ENCODE results near the gene STAB2. TPM values are rescaled to one million over a fixed set of nuclear protein-coding genes. Genes with fewer than 3 reads are reported as not detected.

The STAB2 gene
- total RNA-seq, 1 donor from 2014 or later: 15.1 TPM

DNA sequence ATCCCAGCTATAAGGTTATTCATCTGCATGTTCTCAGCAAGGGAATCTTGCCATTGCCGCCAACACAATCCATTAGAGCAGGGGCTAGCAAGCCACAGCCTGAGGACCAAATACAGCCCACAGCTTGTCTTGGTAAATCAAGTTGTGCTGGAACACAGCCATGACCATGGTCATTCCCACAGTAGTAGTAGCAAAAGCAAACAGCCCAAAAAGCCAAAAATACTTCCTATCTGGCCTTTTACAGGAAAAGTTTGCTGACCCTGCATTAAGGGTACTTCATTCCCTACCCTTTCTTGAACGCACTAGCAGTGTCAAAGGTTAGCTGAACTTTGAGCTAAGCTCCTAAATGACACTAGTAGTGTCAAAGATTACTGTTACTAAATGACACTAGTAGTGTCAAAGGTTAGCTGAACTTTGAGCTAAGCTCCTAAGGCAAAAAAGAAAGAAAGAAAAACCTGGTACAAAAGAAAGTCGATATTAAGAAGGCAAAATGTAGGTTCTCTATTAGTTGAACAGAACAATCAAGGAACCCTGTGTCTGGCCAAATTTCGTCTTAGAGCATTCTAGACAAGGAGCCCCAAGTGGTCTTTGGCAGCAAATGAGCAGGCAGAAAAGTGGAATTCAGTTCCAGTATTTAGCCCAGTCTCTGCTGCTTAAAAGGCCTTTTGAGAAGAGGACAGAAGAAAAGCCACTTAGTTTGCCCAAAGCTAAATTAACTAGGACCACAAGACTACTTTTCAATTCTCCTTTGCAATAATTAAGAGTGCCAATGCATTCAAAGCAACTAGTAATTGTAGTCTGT, 186.2 kb downstream of the STAB2 start:
- DNase-seq (ENCODE audit: low spot score): no peak
- peak; percentile 49 for ATAC-seq

DNA sequence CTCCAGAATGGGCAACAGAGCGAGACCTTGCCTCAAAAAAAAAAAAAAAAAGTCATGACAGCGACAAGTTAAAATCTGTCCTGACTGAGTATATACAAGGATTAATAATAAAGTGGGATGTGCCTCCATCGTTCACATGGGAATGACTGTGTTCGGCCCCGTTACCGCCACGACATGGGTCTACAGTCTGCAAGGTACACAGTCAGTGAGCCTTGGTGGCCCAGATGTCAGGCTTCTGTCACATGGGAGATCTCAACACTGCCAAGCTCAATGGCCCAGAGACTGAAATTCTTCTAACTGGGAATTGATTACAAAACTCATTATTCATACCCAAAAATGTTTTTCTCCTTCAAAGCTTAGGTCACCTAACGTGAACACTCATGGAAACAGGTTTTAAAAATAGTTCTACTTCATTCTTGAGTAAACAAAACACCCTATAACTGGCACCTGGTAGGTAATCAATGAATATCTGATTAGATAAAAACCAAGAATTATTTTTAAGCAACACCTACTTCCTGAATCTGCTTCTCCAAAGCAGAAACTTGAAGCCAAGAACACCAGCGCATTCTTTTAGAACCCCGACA, 188.0 kb downstream of the STAB2 start:
- ATAC-seq (peak; percentile 33), DNase-seq (ENCODE audit: low spot score) (no peak)

- ATAC-seq (no peak), DNase-seq (ENCODE audit: low spot score) (no peak)
Observed at GRCh38 chr12:103778781-103779180, 191.7 kb downstream of the STAB2 start.

- no peak for ATAC-seq
- no peak for DNase-seq (ENCODE audit: low spot score)
Observed at GRCh38 chr12:103779410-103780092, 192.5 kb downstream of the STAB2 start.

GRCh38 chr12:103780093-103780440, 193.0 kb downstream of the STAB2 start:
- DNase-seq (ENCODE audit: low spot score) (no peak), ATAC-seq (no peak)

DNA sequence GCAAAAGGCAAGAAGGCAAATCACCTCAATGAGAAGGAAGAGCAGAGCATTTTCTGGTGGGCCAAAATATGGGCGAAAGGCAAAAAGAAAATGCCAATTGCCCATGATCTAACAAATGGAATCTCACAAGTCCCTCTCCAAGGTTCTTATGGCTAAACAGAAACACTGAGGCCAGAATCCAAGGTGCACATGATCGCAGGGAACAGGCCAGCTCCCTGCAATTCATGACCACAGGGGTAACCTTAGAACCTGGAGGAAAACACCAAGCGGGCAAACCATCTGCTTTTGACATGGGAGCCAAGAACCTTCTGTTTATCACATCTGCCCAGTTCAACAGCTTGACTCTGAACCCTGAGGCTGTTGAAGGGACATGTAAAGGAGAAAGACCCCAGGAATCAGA, 193.9 kb downstream of the STAB2 start:
- ATAC-seq: no peak
- DNase-seq (ENCODE audit: low spot score): no peak

DNA sequence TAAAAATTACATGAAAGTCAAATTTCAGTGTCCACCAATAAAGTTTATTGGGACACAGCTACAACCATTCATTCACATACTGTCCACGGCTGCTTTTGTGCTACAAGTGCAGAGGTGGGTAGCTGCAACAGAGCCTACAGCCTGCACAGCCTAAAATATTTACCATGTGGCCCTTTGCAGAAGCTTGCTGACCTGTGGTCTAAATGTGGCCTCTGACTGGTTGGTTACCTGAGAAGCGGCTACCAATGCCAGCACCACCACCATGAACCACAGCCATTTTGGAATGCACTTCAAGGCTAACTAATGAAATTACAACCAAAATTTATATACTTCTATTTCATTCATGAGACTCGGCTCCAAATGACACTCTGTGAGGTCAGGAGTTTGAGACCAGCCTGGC, 195.3 kb downstream of the STAB2 start:
- no peak for DNase-seq (ENCODE audit: low spot score)
- no peak for ATAC-seq

- ATAC-seq: peak; percentile 95
- DNase-seq (ENCODE audit: low spot score): peak; percentile 85
Observed at GRCh38 chr12:103783744-103784664, 196.9 kb downstream of the STAB2 start.

DNA sequence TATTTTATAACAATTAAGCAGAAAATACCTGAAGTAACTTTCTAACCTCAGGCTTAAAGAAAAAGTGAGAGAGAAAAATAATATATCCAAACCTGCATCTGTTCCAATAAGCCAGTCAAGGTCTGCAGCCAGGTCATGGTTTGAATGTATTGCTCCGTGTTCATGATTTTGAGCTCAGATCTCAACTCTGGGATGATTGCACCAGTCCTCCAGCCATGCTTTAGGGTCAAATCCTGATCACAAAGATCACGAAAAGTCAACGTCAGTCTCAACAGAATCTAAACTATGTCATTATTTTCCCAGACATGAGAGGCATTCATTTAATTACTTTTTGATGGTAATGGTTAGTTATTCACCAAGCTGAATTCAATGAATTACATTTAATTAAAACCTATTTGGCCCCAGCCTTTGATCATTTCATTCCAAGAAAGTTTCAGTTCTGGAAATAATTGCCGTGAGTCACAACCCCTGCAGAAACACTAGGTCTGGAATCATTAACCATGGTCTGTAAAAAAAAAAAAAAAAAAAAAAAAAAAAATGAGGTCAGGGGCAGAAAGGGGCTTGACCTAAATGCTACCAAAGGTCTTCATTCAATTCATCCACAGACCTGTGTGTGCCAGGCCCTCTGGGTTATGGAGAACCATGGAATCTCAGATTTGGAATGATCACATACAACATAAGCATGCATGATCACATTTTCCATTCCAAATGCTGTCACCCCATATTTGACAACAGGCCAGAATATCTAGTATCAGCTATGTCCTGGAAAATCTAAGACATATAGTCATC, 198.4 kb downstream of the STAB2 start:
- DNase-seq (ENCODE audit: low spot score): no peak

GRCh38 chr12:103786201-103786600, 199.1 kb downstream of the STAB2 start:
- DNase-seq (ENCODE audit: low spot score) (no peak), ATAC-seq (no peak)

More for the DNA sequence above, 198.4 kb downstream of the STAB2 start:
- ATAC-seq: peak; percentile 58

GRCh38 chr12:103791350-103791920, 204.4 kb downstream of the STAB2 start:
- no peak for DNase-seq (ENCODE audit: low spot score)
- no peak for ATAC-seq

GRCh38 chr12:103793046-103793445, 206.0 kb downstream of the STAB2 start:
- DNase-seq (ENCODE audit: low spot score) (no peak), ATAC-seq (no peak)

DNA sequence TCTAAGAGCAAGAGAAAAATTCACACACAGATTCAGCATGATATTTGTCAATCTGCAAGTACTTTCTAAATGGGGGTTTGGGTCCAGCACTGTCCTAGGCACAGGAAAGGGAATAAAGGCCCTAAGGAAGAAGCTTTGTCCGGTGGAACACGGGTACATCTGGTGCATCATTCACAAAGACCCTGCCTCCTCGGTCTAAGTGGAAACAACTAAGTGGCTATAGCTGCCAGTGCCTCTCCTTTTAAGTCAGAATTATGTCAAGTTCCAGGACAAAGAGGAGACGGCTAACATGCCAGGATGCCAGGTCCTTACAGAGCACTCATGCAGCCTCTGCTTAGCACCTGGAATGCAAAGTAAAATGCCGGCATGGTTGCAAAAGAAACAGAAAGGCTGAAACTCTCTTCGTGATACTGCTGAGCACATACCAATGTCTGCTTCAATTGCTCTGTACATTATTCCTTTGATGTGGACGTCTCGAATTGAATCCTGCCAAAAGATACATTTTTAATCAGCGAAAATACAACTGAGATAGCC, 206.5 kb downstream of the STAB2 start:
- DNase-seq (ENCODE audit: low spot score): no peak
- no peak for ATAC-seq

DNA sequence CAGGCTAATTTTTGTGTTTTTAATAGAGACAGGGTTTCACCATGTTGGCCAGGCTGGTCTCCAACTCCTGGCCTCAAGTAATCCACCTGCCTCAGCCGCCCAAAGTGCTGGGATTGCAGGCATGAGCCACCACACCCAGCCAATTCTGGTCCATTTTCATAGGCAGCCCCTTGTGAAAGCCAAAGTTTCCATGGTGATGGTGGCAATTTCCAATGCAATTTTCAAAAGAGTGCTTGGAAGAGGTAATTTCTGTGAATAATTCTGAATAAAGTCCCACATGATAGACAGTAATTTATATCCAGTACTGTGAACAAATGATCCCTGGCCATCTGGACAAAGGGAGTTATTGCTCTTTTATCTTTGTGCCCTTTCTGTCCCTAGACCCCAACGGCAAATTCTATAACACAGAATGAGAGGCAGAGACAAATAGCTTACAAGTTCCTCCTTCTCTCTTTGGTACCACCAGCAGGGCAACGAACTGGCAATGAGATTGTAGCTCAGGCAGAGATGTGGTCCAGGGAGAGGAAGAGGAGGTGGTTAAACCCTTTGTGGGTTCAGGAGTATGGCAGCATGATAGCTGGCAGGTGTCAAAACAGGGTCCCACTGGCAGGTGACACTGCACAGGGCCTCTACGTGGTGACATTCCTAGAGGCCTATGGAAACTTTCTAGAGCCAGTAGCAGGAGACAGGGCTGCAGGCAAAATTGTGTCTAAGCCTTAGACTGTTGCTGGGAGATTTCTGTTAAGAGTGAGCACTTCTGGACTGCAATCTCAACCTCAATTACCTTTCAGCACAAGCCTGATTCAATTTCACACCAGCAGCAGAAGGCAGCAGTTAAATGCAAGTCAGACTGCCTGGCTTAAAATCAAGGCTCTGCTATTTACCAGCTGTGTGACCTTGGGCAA, 207.5 kb downstream of the STAB2 start:
- ATAC-seq (no peak), DNase-seq (ENCODE audit: low spot score) (no peak)

DNA sequence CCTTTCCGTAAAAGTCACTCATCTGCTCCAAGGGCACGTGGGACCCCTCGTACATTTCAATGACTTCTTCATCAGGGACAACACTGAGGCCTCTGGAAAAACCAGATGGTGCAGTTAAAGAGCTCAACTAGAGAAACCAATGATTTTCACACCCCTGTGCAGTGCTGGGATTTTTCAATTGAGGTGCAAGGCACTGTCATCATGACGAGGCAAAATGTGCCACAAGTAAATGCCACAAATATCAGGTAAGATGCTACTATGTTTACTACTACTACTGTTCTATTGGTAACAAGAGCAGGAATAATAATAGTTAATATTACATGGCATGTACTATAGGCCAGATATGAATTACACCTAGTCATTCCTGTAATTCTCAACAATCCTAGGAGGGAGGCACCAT, 211.5 kb downstream of the STAB2 start:
- DNase-seq (ENCODE audit: low spot score) (no peak), ATAC-seq (no peak)

DNA sequence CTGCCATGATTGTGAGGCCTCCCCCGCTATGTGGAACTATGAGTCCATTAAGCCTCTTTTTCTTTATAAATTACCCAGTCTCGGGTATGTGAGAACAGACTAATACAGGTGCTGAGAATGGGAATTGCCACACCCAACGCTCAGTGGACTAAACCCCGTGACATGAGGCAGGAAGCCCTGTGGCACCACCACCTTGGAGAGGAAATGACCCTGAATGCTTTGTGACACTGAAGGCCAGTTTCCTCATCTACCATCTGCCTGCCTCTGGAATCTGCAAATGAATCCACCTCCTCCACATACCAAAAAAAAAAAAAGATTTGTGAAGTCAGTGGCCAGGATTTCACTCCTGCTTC, 212.4 kb downstream of the STAB2 start:
- ATAC-seq (no peak), DNase-seq (ENCODE audit: low spot score) (no peak)

- DNase-seq (ENCODE audit: low spot score) (peak; percentile 58), ATAC-seq (peak; percentile 85)
Observed at GRCh38 chr12:103799857-103800771, 213.0 kb downstream of the STAB2 start.

All from left lobe of liver (tissue), 2 donors.